ENCODE measurements around the gene HOXA6. TPM values are rescaled to one million over a fixed set of nuclear protein-coding genes. Genes with fewer than 3 reads are reported as not detected.

Gene HOXA6
- total and polyA plus RNA-seq, 2 donors (not counting 3 experiments of a cell fraction or from before 2014, with no cell fraction given) = 10.0 to 20.7 TPM

DNA sequence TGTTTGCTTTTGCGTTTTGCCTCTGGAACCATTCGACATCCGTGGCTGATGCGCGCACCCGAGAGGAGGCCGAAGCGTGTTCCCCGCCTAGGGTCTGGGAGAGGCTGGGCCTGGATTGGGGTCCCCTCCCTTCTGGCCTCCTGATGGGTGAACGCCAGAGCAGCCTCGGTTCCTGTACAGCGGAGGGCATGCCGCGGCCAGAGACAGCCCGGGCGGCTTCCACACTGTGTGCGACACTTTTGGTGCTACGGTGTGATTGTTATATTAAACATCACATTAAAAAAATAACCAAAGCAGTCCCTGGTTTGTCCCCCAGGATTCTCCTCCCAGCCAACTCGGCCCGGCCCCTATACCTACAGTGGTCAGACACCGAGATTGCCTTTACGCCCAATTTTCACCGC, 12.6 kb upstream of the HOXA6 start:
- dilution Hi-C loops (cut with MboI; ENCODE audit: extremely low pct_ligation_motif_present, low sequenced_read_pairs) (loop anchor here (10.0 to 25.0 kb wide), 3 partner anchors 305 to 973 kb away; no protein-coding TSS in a partner anchor), intact Hi-C loops (cut with micrococcal nuclease) (loop anchor here (2.0 to 5.0 kb wide), 4 partner anchors 743 to 1768 kb away; no protein-coding TSS in a partner anchor)
- peaks cover 78% of the 10 kb centered on the region for H3K79me2 ChIP-seq (ENCODE audit: control insufficient read depth, insufficient read depth, low read length)
- H4K20me1 ChIP-seq (replicated peaks; ENCODE audit: control insufficient read depth, extremely low read depth, insufficient read depth, low read length) = no peaks in the 10 kb centered on the region
- FAIRE-seq (peak; percentile 61), DNase-seq (ENCODE audit: low read depth, low spot score) (no peak)
- no peaks in the 10 kb centered on the region for H3K27me3 ChIP-seq (ENCODE audit: control insufficient read depth in 2 of 2, insufficient read depth in 2 of 2, low read length in 2 of 2)
- peak overlapping the region; percentile 78 for H3K9ac ChIP-seq (replicated peaks; ENCODE audit: extremely low read depth, insufficient read depth, low read length)
- peak overlapping the region; percentile 69 for H3K27ac ChIP-seq (ENCODE audit: insufficient read depth, low read depth, low read length)
- POLR2A ChIA-PET = interaction anchor here (1.0 kb wide), 1 partner anchor 14 kb away, joined by 4 read pairs; no protein-coding TSS in a partner anchor
- BruUV-seq (replicated peaks) = no TSS peak
- H3K9me3 ChIP-seq (replicated peaks; ENCODE audit: control insufficient read depth, insufficient read depth, low read length) = no peaks in the 10 kb centered on the region
- H3K4me3 ChIP-seq (replicated peaks in 1 of 3; ENCODE audit: insufficient read depth in 1 of 3, low read depth in 1 of 3, low read length in 3 of 3) = peak overlapping the region in 2 of 3 experiments; percentile 44 to 63
- TF ChIP-seq MYC (IDR thresholded peaks at IDR 0.05; ENCODE audit: low read depth, low read length) (no peak), FOS (IDR thresholded peaks at IDR 0.05; ENCODE audit: borderline replicate concordance, insufficient read depth, low read length) (no peak), EZH2 (IDR thresholded peaks at IDR 0.05; ENCODE audit: borderline replicate concordance, low read depth, low read length, severe bottlenecking) (no peak), JUN (IDR thresholded peaks at IDR 0.05; ENCODE audit: borderline replicate concordance, insufficient read depth, insufficient read length, low read depth) (no peak), POLR2A (IDR thresholded peaks at IDR 0.05; ENCODE audit: low read depth, low read length) (no peak), POLR2AphosphoS5 (IDR thresholded peaks at IDR 0.05; ENCODE audit: insufficient read depth, low read depth, low read length) (no peak), GATA2 (IDR thresholded peaks at IDR 0.05; ENCODE audit: insufficient read depth, insufficient read length, low read depth, low read length) (no peak)
- TF ChIP-seq, protein P1, sequence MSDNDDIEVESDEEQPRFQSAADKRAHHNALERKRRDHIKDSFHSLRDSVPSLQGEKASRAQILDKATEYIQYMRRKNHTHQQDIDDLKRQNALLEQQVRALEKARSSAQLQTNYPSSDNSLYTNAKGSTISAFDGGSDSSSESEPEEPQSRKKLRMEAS (IDR thresholded peaks at IDR 0.05; ENCODE audit: insufficient read depth, insufficient read length) = no peak
- TF ChIP-seq, protein P2, sequence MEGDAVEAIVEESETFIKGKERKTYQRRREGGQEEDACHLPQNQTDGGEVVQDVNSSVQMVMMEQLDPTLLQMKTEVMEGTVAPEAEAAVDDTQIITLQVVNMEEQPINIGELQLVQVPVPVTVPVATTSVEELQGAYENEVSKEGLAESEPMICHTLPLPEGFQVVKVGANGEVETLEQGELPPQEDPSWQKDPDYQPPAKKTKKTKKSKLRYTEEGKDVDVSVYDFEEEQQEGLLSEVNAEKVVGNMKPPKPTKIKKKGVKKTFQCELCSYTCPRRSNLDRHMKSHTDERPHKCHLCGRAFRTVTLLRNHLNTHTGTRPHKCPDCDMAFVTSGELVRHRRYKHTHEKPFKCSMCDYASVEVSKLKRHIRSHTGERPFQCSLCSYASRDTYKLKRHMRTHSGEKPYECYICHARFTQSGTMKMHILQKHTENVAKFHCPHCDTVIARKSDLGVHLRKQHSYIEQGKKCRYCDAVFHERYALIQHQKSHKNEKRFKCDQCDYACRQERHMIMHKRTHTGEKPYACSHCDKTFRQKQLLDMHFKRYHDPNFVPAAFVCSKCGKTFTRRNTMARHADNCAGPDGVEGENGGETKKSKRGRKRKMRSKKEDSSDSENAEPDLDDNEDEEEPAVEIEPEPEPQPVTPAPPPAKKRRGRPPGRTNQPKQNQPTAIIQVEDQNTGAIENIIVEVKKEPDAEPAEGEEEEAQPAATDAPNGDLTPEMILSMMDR (IDR thresholded peaks at IDR 0.05; ENCODE audit: extremely low read depth in 1 of 2, insufficient read depth in 1 of 2, low read depth in 1 of 2, low read length in 2 of 2) = no peak
- CTCF ChIA-PET = interaction anchor here (1.0 to 4.6 kb wide), 30 partner anchors 8 to 1267 kb away, joined by 3 to 145 read pairs (median 14); partner anchors contain the start of genes HOXA10, HOXA3, HOXA4 and HOXA5
- H3K36me3 ChIP-seq (ENCODE audit: control insufficient read depth in 2 of 2, extremely low read depth in 1 of 2, insufficient read depth in 2 of 2, low read length in 2 of 2) = peaks cover 3 to 7% of the 10 kb centered on the region in 2 experiments
- H3K4me2 ChIP-seq (ENCODE audit: insufficient read depth, low read length) = peak overlapping the region; percentile 74
- H3K4me1 ChIP-seq (ENCODE audit: control insufficient read depth, extremely low read depth, insufficient read depth, low read length) = peaks cover 46% of the 10 kb centered on the region
- H2AFZ ChIP-seq (ENCODE audit: low read depth, low read length) = peak overlapping the region; percentile 33
- H3K9me1 ChIP-seq (replicated peaks; ENCODE audit: control insufficient read depth, extremely low read depth, insufficient read depth, low read length) = no peaks in the 10 kb centered on the region

Data from endothelial cell of umbilical vein (primary cell).